Liver (tissue), 9 donors: ENCODE measurements around the gene ERGIC1. TPM values are rescaled to one million over a fixed set of nuclear protein-coding genes. Genes with fewer than 3 reads are reported as not detected.

ENCODE experiments used
- DNase-seq: peaks from one replicate; pipeline ENCODE4 v3.0.0-alpha.2; 2017; ENCODE audit warnings: low spot score
- H3K27ac ChIP-seq, 2 donors: one replicate each; pipeline ENCODE4 v1.7.0; 2013; ENCODE audit warnings: inconsistent platforms in 2 of 2, low read length in 2 of 2, control low read depth in 1 of 2, low read depth in 1 of 2, mild to moderate bottlenecking in 1 of 2
- H3K27me3 ChIP-seq, 4 donors: one replicate each; pipeline versions ENCODE4 v1.6.1 to v1.7.0; 2013; ENCODE audit warnings: low read length in 3 of 4, inconsistent platforms in 1 of 4, mild to moderate bottlenecking in 1 of 4, moderate library complexity in 1 of 4; ENCODE audit not compliant: control insufficient read depth in 4 of 4, insufficient read depth in 4 of 4
- H3K36me3 ChIP-seq, 4 donors: one replicate each; pipeline versions ENCODE4 v1.6.1 to v1.7.0; 2013; ENCODE audit warnings: low read length in 3 of 4, mild to moderate bottlenecking in 3 of 4, low read depth in 1 of 4, moderate library complexity in 1 of 4; ENCODE audit not compliant: control insufficient read depth in 4 of 4, insufficient read depth in 3 of 4
- H3K4me1 ChIP-seq, 4 donors: one replicate each; pipeline versions ENCODE4 v1.6.1 to v1.7.0; 2013; ENCODE audit warnings: low read length in 3 of 4, mild to moderate bottlenecking in 3 of 4, moderate library complexity in 1 of 4; ENCODE audit not compliant: control insufficient read depth in 4 of 4, insufficient read depth in 4 of 4
- H3K4me3 ChIP-seq, 3 donors: one replicate each; pipeline versions ENCODE4 v1.6.1 to v1.7.0; 2013; ENCODE audit warnings: low read length in 3 of 3, control low read depth in 1 of 3, low read depth in 1 of 3, mild to moderate bottlenecking in 1 of 3
- H3K9ac ChIP-seq, 2 donors: one replicate each; pipeline ENCODE4 v1.7.0; 2013; ENCODE audit warnings: low read length in 2 of 2, mild to moderate bottlenecking in 2 of 2, moderate library complexity in 2 of 2, control low read depth in 1 of 2, low read depth in 1 of 2
- H3K9me3 ChIP-seq, 4 donors: one replicate each; pipeline versions ENCODE4 v1.6.1 to v1.7.0; 2013; ENCODE audit warnings: low read length in 3 of 4; ENCODE audit not compliant: control insufficient read depth in 4 of 4
- ATF3 ChIP-seq: IDR thresholded peaks from 2 replicates; pipeline ENCODE4 v1.6.1; 2016; ENCODE audit warnings: antibody characterized with exemption
- EGR1 ChIP-seq, 2 donors: IDR thresholded peaks; 2 replicates each; pipeline ENCODE4 v1.6.1; 2016 to 2018; ENCODE audit warnings: antibody characterized with exemption in 2 of 2, low read depth in 2 of 2
- FOXA1 ChIP-seq: IDR thresholded peaks from 2 replicates; pipeline ENCODE4 v1.6.1; 2016; ENCODE audit warnings: antibody characterized with exemption
- FOXA2 ChIP-seq: IDR thresholded peaks from 2 replicates; pipeline ENCODE4 v1.6.1; 2016; ENCODE audit warnings: antibody characterized with exemption
- GABPA ChIP-seq, 2 donors: IDR thresholded peaks in 1 of 2; conservative IDR thresholded peaks in 1 of 2; 2 replicates each; pipeline ENCODE4 v1.6.1; 2016; ENCODE audit warnings: antibody characterized with exemption in 2 of 2, mild to moderate bottlenecking in 1 of 2, moderate library complexity in 1 of 2
- HNF4A ChIP-seq, 2 donors: conservative IDR thresholded peaks; 2 replicates each; pipeline ENCODE4 v1.6.1; 2016; ENCODE audit warnings: antibody characterized with exemption in 2 of 2, mild to moderate bottlenecking in 2 of 2
- JUND ChIP-seq, 2 donors: IDR thresholded peaks; 2 replicates each; pipeline ENCODE4 v1.6.1; 2016; ENCODE audit warnings: antibody characterized with exemption in 2 of 2
- MAX ChIP-seq: IDR thresholded peaks from 2 replicates; pipeline ENCODE4 v1.6.1; 2016; ENCODE audit warnings: antibody characterized with exemption
- NR2F2 ChIP-seq: IDR thresholded peaks from 2 replicates; pipeline ENCODE4 v1.6.1; 2016; ENCODE audit warnings: antibody characterized with exemption
- RAD21 ChIP-seq, 2 donors: IDR thresholded peaks; 2 replicates each; pipeline ENCODE4 v1.6.1; 2016; ENCODE audit warnings: antibody characterized with exemption in 2 of 2, mild to moderate bottlenecking in 2 of 2
- RXRA ChIP-seq, 2 donors: IDR thresholded peaks; 2 replicates each; pipeline ENCODE4 v1.6.1; 2017 to 2018; ENCODE audit warnings: antibody characterized with exemption in 2 of 2, mild to moderate bottlenecking in 1 of 2
- YY1 ChIP-seq: IDR thresholded peaks from 2 replicates; pipeline ENCODE4 v1.6.1; 2016; ENCODE audit warnings: antibody characterized with exemption, mild to moderate bottlenecking
- WGBS: extraction: QIAGEN DNeasy Blood & Tissue Kit; methylation state at CpG from one replicate; pipeline ENCODE4 v1.1.7; 2013; 5-methylcytosine and 5-hydroxymethylcytosine counted together
- polyA plus RNA-seq, 2 donors: library from polyadenylated mRNA; stranded (reverse) in 1 of 2; unstranded in 1 of 2; fragments of 200-250 nt in 1 of 2; fragments of >200 nt in 1 of 2; fragmentation: Nextera tagmentation in 1 of 2; extraction: Ambion mirVana in 1 of 2; gene quantifications; one replicate each; pipeline versions ENCODE4 v1.2.1 to v1.2.3, GENCODE V29; 2013 to 2015
- total RNA-seq, 2 donors: library from RNA; depleted of rRNA; stranded (reverse); fragments of >200 nt; gene quantifications; one replicate each; pipeline ENCODE4 v1.2.3, GENCODE V29; 2014
- TF ChIP-seq, protein P1 (sequence below): fragments of 150-350 bp; IDR thresholded peaks from 2 replicates; pipeline ENCODE4 v1.5.1; 2017; ENCODE audit warnings: improper control_type of control experiment, low read depth, low read length; ENCODE audit not compliant: missing input control
- TF ChIP-seq, protein P2 (sequence below): IDR thresholded peaks from 2 replicates; pipeline ENCODE4 v1.6.1; 2016; ENCODE audit warnings: antibody characterized with exemption, mild to moderate bottlenecking
- donor health status: healthy.
- donor health status: healthy.
- donor health status: healthy.
- donor health status: healthy.
- donor health status: healthy.

ERGIC1 gene
- total and polyA plus RNA-seq, 4 donors = 45.4 to 155 (median 101) TPM

GRCh38 chr5:172887692-172888091 lies 53.6 kb downstream of the ERGIC1 start:
- H3K4me1 ChIP-seq = peaks cover 7 to 56% (median 32%) of the 10 kb centered on the region in 4 donors
- no peak for TF ChIP-seq FOXA2
- TF ChIP-seq FOXA1 = no peak
- TF ChIP-seq NR2F2 = no peak
- TF ChIP-seq MAX = no peak
- TF ChIP-seq GABPA (IDR thresholded peaks at IDR 0.05 in 1 of 2, conservative IDR thresholded peaks at IDR 0.05 in 1 of 2) = peak in 1 of 2 donors; percentile 49
- no peak for TF ChIP-seq RXRA (IDR thresholded peaks at IDR 0.05)
- TF ChIP-seq JUND (IDR thresholded peaks at IDR 0.05) = no peak
- no peak overlapping the region for H3K4me3 ChIP-seq
- peaks cover 0 to 4% (median 2%) of the 10 kb centered on the region in 4 donors for H3K36me3 ChIP-seq
- WGBS = 77% methylated on average over 8 of the region's 8 CpGs
- DNase-seq = no peak
- peak overlapping the region; percentile 82 to 94 for H3K27ac ChIP-seq
- H3K9ac ChIP-seq = peak overlapping the region; percentile 51 to 89
- no peaks in the 10 kb centered on the region for H3K9me3 ChIP-seq
- H3K27me3 ChIP-seq = no peaks in the 10 kb centered on the region

DNA sequence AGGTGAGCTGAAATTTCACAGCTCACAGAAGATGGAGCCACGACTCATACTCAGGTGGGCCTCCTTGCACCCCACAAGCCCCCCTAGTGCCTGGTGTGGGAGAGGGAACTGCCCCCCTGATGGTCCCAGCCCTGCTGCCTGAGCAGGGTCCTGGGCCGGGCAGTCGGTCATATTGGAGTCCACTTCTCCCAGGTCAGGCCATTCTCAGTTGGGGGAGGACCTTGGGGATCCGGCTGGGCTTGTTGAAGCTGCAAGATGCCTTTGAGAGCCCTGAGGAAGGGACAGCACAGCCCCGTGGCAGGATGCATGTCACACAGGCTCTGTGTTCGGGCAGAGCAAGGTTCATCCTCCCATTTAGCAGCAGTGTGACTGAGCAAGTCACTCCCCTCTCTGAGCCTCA lies 56.6 kb downstream of the ERGIC1 start:
- Histone ChIP-seq H3K4me1 (peaks cover 16 to 77% (median 46%) of the 10 kb centered on the region in 4 donors), H3K36me3 (peaks cover 0 to 4% (median 2%) of the 10 kb centered on the region in 4 donors), H3K4me3 (no peak overlapping the region), H3K27ac (peak overlapping the region; percentile 88 to 94), H3K9ac (no peak overlapping the region), H3K27me3 (no peaks in the 10 kb centered on the region), H3K9me3 (no peaks in the 10 kb centered on the region)
- TF ChIP-seq HNF4A (conservative IDR thresholded peaks at IDR 0.05) = no peak
- TF ChIP-seq, protein P1, sequence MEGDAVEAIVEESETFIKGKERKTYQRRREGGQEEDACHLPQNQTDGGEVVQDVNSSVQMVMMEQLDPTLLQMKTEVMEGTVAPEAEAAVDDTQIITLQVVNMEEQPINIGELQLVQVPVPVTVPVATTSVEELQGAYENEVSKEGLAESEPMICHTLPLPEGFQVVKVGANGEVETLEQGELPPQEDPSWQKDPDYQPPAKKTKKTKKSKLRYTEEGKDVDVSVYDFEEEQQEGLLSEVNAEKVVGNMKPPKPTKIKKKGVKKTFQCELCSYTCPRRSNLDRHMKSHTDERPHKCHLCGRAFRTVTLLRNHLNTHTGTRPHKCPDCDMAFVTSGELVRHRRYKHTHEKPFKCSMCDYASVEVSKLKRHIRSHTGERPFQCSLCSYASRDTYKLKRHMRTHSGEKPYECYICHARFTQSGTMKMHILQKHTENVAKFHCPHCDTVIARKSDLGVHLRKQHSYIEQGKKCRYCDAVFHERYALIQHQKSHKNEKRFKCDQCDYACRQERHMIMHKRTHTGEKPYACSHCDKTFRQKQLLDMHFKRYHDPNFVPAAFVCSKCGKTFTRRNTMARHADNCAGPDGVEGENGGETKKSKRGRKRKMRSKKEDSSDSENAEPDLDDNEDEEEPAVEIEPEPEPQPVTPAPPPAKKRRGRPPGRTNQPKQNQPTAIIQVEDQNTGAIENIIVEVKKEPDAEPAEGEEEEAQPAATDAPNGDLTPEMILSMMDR = peak; percentile 5
- TF ChIP-seq JUND (IDR thresholded peaks at IDR 0.05) = no peak
- TF ChIP-seq EGR1 (IDR thresholded peaks at IDR 0.05; ENCODE audit: low read depth in 2 of 2) = no peak
- 81% methylated on average over 6 of the region's 6 CpGs for WGBS
- DNase-seq = no peak

GRCh38 chr5:172891716-172892421 lies 57.8 kb downstream of the ERGIC1 start:
- Histone ChIP-seq H3K27me3 (no peaks in the 10 kb centered on the region), H3K36me3 (peaks cover 0 to 4% (median 2%) of the 10 kb centered on the region in 4 donors), H3K4me3 (no peak overlapping the region), H3K9me3 (no peaks in the 10 kb centered on the region), H3K27ac (peak overlapping the region; percentile 88 to 94), H3K4me1 (peaks cover 20 to 75% (median 50%) of the 10 kb centered on the region in 4 donors), H3K9ac (peak overlapping the region in 1 of 2 donors; percentile 75)
- 25% methylated on average over 7 of the region's 7 CpGs for WGBS
- DNase-seq = no peak
- TF ChIP-seq, protein P2, sequence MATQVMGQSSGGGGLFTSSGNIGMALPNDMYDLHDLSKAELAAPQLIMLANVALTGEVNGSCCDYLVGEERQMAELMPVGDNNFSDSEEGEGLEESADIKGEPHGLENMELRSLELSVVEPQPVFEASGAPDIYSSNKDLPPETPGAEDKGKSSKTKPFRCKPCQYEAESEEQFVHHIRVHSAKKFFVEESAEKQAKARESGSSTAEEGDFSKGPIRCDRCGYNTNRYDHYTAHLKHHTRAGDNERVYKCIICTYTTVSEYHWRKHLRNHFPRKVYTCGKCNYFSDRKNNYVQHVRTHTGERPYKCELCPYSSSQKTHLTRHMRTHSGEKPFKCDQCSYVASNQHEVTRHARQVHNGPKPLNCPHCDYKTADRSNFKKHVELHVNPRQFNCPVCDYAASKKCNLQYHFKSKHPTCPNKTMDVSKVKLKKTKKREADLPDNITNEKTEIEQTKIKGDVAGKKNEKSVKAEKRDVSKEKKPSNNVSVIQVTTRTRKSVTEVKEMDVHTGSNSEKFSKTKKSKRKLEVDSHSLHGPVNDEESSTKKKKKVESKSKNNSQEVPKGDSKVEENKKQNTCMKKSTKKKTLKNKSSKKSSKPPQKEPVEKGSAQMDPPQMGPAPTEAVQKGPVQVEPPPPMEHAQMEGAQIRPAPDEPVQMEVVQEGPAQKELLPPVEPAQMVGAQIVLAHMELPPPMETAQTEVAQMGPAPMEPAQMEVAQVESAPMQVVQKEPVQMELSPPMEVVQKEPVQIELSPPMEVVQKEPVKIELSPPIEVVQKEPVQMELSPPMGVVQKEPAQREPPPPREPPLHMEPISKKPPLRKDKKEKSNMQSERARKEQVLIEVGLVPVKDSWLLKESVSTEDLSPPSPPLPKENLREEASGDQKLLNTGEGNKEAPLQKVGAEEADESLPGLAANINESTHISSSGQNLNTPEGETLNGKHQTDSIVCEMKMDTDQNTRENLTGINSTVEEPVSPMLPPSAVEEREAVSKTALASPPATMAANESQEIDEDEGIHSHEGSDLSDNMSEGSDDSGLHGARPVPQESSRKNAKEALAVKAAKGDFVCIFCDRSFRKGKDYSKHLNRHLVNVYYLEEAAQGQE = no peak
- TF ChIP-seq RAD21 (IDR thresholded peaks at IDR 0.05) (peak; percentile 10 to 41), RXRA (IDR thresholded peaks at IDR 0.05) (no peak), JUND (IDR thresholded peaks at IDR 0.05) (no peak), HNF4A (conservative IDR thresholded peaks at IDR 0.05) (no peak), YY1 (peak; percentile 50), ATF3 (no peak), GABPA (IDR thresholded peaks at IDR 0.05 in 1 of 2, conservative IDR thresholded peaks at IDR 0.05 in 1 of 2) (peak in 1 of 2 donors; percentile 2)
- TF ChIP-seq, protein P1 = no peak
